Caki2 (cell line): ENCODE data around the gene DDR2. TPM values are rescaled to one million over a fixed set of nuclear protein-coding genes. Genes with fewer than 3 reads are reported as not detected.
"Not testable (repeated sequence)": the region's sequence is repeated elsewhere in the genome, so short reads cannot be mapped to it uniquely, and the experiment has no call there.

Source experiments
- DNase-seq: peaks from one replicate; pipeline ENCODE4 v3.0.0-alpha.2; 2015; ENCODE audit warnings: low read depth
- in situ Hi-C: cut with HindIII; loops from 2 replicates; pipeline ENCODE4 v1.10.0; 2016; ENCODE audit warnings: low sequenced_read_pairs, low pct_unique_long_range_greater_than_20kb, mixed read lengths
- total RNA-seq: library from RNA; depleted of rRNA; stranded (reverse); fragments of >200 nt; shearing (Covaris generic); gene quantifications from 2 replicates; pipeline ENCODE4 v1.2.3, GENCODE V29; 2014; ENCODE audit warnings: low replicate concordance

The DDR2 gene
- total RNA-seq, 1 experiment from 2014 or later, result not detected

GRCh38 chr1:162732094-162732493 is 99.8 kb downstream of the DDR2 start:
- in situ Hi-C loops, result no loop called here
- no peak for DNase-seq

DNA sequence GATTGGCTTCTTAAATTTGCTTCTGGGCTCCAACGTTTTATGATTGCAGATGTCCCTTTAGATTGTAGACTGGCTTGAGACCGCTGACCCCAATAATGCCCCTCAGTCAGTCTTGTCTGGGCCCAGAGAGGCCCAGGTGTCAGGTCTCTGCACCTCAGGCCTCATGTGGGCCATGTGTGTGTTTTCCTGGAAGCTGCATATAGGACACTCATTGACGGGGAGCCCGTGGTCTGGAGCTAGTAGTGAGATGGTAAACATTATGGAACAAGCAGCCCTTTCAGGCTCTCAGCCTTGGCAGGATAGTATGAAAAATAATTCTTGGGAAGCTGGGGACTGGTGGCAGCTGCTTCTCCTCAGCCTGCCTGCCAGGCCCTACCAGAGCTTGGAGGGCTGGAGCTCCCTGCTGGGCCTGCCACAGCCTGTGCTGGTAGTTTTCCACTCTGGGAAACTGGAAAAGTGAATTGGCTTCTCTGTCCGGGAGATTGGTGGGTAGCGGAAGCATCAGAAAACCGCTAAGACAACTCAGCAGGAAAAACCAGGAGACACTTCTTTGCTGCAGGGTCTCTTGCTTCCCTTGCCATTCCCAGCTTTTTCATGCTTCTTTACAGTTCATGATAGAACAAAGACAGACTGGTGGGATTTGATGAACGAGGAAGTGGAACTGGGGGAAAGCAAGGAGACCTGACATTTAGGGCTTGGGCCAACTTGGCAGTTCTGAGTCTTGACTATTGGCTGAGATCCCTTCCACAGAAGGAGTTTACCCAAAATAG is 100.5 kb downstream of the DDR2 start:
- in situ Hi-C loops, result no loop called here
- DNase-seq, result no peak

DNA sequence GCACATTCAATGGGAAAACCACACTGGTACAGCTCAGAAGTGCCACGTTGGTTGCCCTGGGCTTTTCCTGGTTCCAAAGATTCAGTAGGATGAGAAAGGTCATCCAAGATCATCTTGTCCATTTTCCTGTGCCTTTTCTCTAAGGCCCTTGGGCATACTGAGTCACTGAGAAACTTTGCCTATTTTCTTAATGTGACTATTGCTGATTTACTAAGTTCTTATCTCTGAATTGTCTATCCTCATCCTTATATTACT is 101.0 kb downstream of the DDR2 start:
- in situ Hi-C loops, result no loop called here
- no peak for DNase-seq

GRCh38 chr1:162734047-162734446 is 101.8 kb downstream of the DDR2 start:
- in situ Hi-C loops, result no loop called here
- no peak for DNase-seq

DNA sequence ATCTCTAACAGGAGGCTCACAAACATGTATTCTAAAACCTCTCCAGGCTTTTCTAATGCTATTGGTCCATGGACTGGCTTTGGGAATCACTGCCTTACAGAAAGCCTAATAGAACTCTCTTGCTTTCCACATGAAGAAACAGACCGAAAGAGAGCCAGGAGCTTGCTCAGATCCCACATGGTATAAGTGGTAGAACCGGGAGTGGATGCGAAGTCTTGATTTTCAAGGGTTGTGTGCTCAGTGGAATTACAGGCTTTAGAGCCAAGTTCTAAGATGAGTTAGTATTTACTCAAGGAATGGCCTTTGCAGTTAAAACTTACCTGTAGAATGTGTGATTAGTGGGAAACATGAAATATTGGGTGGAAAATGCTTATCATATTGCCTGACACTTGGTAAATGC is 103.9 kb downstream of the DDR2 start:
- no peak for DNase-seq
- in situ Hi-C loops, result no loop called here

DNA sequence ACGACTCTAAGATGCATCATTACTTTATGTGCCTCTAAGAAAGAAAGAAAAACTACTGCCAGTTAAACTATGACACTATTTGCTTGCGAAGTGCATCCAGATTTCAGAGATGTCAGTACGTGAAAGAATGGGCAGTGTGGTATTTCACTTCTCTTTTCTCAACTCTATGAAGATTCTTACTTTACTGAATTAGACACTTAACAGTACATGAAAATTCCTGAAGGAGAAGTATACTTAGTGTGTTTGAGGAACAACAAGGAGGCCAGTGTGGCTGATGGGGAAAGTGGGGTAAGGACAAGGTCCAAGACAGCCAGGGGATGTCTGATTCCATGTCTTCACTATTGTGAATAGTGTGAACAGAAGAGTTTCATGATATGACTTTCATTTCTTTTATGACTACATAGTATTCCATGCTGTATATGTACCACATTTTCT is 104.4 kb downstream of the DDR2 start:
- no peak for DNase-seq
- in situ Hi-C loops, result no loop called here

- in situ Hi-C loops, result no loop called here
- no peak for DNase-seq
Measured at GRCh38 chr1:162740755-162741154, 108.5 kb downstream of the DDR2 start.

- in situ Hi-C loops, result no loop called here
- DNase-seq, result no peak
Measured at GRCh38 chr1:162741574-162741973, 109.3 kb downstream of the DDR2 start.

- DNase-seq, in situ Hi-C loops: not testable (repeated sequence)
Measured at GRCh38 chr1:162746264-162746942, 114.1 kb downstream of the DDR2 start.

- DNase-seq, result no peak
- in situ Hi-C loops, result no loop called here
Measured at GRCh38 chr1:162753001-162753658, 120.9 kb downstream of the DDR2 start.

GRCh38 chr1:162753998-162754585 is 121.8 kb downstream of the DDR2 start:
- in situ Hi-C loops, result no loop called here
- no peak for DNase-seq

GRCh38 chr1:162755306-162755705 is 123.0 kb downstream of the DDR2 start:
- no peak for DNase-seq
- in situ Hi-C loops, result no loop called here

DNA sequence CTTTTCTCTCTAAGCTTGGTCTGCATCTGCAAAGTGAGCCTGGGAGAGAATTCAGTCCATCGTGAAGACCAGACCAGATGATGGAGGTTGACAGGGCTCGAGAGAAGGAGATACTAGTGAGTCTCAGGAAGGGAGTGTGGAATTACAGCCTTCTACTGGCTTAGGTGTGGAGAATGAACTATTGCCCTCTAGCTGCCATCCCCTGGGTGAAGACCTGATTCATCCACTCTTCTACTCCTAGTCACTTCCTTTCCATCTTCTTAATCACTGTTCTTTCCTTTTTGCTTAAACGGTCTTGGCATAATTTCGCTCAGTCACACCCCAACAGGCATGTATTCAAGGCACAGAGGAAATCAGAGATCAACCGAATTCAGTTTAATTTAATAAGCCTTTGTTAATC is 124.3 kb downstream of the DDR2 start:
- no peak for DNase-seq
- in situ Hi-C loops, result no loop called here

DNA sequence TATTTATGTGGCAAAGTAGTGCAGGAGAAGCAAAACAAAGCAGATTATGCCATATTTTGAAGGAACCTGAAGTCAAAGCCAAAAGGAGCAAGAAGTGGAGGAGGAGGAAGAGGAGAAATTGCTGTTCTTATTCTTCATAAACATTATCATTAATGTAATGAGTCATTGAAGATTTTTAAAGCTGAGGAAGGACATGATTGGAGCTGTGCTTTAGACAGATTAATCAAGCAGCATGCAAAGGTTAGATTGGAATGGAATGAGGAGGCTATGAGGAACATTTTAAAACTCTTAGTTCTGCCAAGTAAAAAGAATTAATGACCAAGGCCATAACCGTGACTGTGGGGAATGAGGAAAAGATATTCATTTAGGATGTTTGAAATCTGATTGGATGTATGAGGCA is 125.2 kb downstream of the DDR2 start:
- no peak for DNase-seq
- in situ Hi-C loops, result no loop called here

DNA sequence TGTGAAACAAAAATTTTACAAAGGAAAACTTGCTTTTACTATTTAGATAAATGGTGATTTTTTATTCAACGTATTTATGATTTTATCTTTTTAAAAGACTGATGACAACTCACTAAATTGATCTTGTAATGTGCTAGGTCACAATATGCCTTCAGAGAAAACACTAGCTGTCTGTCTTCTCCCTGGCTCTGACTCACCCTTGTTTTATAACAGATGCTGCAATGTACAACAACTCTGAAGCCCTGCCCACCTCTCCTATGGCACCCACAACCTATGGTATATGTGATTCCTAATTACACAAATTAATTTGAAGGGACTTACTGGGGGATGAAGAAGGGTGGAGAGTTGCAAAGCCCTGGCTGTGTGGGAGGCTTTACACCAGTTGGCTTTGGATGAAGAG is 133.5 kb downstream of the DDR2 start:
- no peak for DNase-seq
- in situ Hi-C loops, result no loop called here

GRCh38 chr1:162772571-162773154 is 140.4 kb downstream of the DDR2 start:
- in situ Hi-C loops, result no loop called here
- no peak for DNase-seq

DNA sequence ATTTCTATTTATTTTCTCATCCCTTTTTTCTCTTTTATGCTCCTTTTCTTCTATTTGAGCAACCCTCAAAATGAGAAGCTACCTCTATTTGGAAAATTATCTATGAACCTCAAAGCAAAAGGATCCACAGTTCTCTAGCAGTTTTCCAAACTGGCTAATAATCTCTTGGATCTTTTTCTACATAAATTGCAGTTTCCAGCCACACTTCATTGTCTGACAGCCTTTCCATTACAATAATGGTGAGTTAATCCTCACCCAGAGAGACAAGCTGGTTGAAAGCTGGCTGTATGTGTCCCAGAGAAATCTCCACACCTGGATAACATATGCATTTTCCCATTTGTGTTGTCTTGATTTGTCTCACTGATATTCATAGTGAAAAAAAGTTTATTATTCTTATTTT is 141.7 kb downstream of the DDR2 start:
- in situ Hi-C loops, result no loop called here
- no peak for DNase-seq

GRCh38 chr1:162779043-162779442 is 146.8 kb downstream of the DDR2 start:
- in situ Hi-C loops, result no loop called here
- no peak for DNase-seq

- no peak for DNase-seq
- in situ Hi-C loops, result no loop called here
Measured at GRCh38 chr1:162782671-162783070, 150.4 kb downstream of the DDR2 start.
